ENCODE measurements around the gene SCAF8. TPM values are rescaled to one million over a fixed set of nuclear protein-coding genes. Genes with fewer than 3 reads are reported as not detected.

Gene SCAF8
- total and polyA plus RNA-seq, 9 of the 15 experiments (the other 6 are each of a cell fraction or from before 2014, with no cell fraction given), result 10.5 to 46.6 (median 23.2) TPM

GRCh38 chr6:154733183-154733625 lies at the start of gene SCAF8 (continued):
- TF ChIP-seq, protein P1, sequence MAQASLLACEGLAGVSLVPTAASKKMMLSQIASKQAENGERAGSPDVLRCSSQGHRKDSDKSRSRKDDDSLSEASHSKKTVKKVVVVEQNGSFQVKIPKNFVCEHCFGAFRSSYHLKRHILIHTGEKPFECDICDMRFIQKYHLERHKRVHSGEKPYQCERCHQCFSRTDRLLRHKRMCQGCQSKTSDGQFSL (CRISPR knock-in tag; IDR thresholded peaks at IDR 0.05), result no peak
- TF ChIP-seq, protein P1 (tag; IDR thresholded peaks at IDR 0.05), result no peak
- no peak for TF ChIP-seq YBX1 (IDR thresholded peaks at IDR 0.05)
- no peak for TF ChIP-seq IFI16 (CRISPR knock-in tag; IDR thresholded peaks at IDR 0.05)
- no peak for TF ChIP-seq ARID1B (IDR thresholded peaks at IDR 0.05)
- TF ChIP-seq TEAD4 (IDR thresholded peaks at IDR 0.05; ENCODE audit: low read length), result peak; percentile 46; the same call in 1 of the 2 replicates
- TF ChIP-seq TEAD4 (CRISPR knock-in tag; IDR thresholded peaks at IDR 0.05; ENCODE audit: borderline replicate concordance), result no peak
- no peak for TF ChIP-seq ZNF212 (CRISPR knock-in tag; IDR thresholded peaks at IDR 0.05)
- TF ChIP-seq CREB1 (IDR thresholded peaks at IDR 0.05), result peak; percentile 60
- TF ChIP-seq CREB1 (CRISPR knock-in tag; IDR thresholded peaks at IDR 0.05), result no peak
- TF ChIP-seq ZNF408 (CRISPR knock-in tag; IDR thresholded peaks at IDR 0.05; ENCODE audit: low read depth), result no peak
- TF ChIP-seq RNF2 (IDR thresholded peaks at IDR 0.05), result no peak
- no peak for TF ChIP-seq ZNF324 (CRISPR knock-in tag; IDR thresholded peaks at IDR 0.05)
- peak; percentile 27 to 87; a peak in 2 of 4 replicates for TF ChIP-seq TEAD1 (CRISPR knock-in tag; IDR thresholded peaks at IDR 0.05)
- TF ChIP-seq PML (IDR thresholded peaks at IDR 0.05; ENCODE audit: low read length), result peak; percentile 69
- peak; percentile 57; the same call in 1 of the 2 replicates for TF ChIP-seq ELF2 (CRISPR knock-in tag; IDR thresholded peaks at IDR 0.05)
- no peak for TF ChIP-seq CSDE1 (IDR thresholded peaks at IDR 0.05)
- TF ChIP-seq MEF2D (tag; conservative IDR thresholded peaks at IDR 0.05; ENCODE audit: low read depth), result no peak
- no peak for TF ChIP-seq ZNF696 (CRISPR knock-in tag; conservative IDR thresholded peaks at IDR 0.05)
- no peak; the same call in 1 of the 2 replicates for TF ChIP-seq CBX1 (IDR thresholded peaks at IDR 0.05; ENCODE audit: low read depth)
- TF ChIP-seq RBM34 (IDR thresholded peaks at IDR 0.05; ENCODE audit: borderline replicate concordance, insufficient read depth, low read length), result 0 out of 2 replicates have a peak, but pooled peaks have one; percentile 31
- TF ChIP-seq ZNF175 (CRISPR knock-in tag; IDR thresholded peaks at IDR 0.05; ENCODE audit: low read depth), result no peak
- peak; percentile 99 for TF ChIP-seq RB1 (IDR thresholded peaks at IDR 0.05; ENCODE audit: low read depth)
- no peak for TF ChIP-seq SRSF7 (optimal IDR thresholded peaks at IDR 0.05; ENCODE audit: low read depth, low read length)
- no peak for TF ChIP-seq ZMIZ1 (IDR thresholded peaks at IDR 0.05; ENCODE audit: low read depth in 2 of 2, low read length in 2 of 2)
- TF ChIP-seq, protein P2, sequence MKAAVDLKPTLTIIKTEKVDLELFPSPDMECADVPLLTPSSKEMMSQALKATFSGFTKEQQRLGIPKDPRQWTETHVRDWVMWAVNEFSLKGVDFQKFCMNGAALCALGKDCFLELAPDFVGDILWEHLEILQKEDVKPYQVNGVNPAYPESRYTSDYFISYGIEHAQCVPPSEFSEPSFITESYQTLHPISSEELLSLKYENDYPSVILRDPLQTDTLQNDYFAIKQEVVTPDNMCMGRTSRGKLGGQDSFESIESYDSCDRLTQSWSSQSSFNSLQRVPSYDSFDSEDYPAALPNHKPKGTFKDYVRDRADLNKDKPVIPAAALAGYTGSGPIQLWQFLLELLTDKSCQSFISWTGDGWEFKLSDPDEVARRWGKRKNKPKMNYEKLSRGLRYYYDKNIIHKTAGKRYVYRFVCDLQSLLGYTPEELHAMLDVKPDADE (conservative IDR thresholded peaks at IDR 0.05; ENCODE audit: control insufficient read depth, low read depth, low read length), result peak; percentile 74; the same call in 1 of the 2 replicates

Measured in K562 (cell line).